ENCODE results near the gene PPFIBP1.
"Not testable (repeated sequence)": the region's sequence is repeated elsewhere in the genome, so short reads cannot be mapped to it uniquely, and the experiment has no call there.

PPFIBP1 gene

DNA sequence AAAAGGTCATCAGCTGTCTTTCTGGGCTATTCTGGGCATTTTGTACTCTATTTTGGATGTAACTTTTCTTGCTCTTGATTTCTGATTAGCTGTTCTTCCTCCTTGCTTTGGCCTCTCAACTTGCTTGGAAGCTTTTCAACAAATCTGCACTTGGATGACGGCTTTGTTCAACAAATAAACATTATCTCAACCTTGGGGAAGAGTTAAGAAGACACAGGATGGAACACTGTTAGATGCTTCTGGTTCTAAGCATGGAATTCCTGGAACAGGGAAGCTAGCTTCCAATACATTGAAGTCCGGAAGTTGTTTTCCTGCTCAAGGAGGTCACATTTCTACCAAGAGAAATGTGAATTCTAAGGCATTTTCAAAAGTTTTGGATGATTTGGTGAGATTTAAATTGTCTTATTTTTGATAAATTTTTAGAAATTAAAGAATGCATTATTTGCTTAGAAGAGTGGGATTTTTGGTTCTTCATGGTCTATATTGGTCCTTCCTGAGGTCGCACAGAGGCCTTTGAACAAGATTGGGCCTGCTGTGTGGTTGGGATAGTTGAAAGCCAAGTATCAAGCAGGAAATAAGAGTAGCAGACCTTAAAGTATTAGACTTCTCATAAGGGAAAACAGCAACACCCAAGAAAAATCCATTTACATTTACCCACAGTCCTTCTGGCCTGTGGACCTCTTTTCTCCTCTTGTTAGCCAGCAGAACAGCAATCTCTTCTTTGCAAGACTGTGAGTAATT, 59.2 kb downstream of the PPFIBP1 start:
- intact Hi-C loops (cut with DNase I; ENCODE audit: low total_unique reads), result no loop called here
- H3K4me1 ChIP-seq, result peaks cover 0 to 19% (median 4%) of the 10 kb centered on the region in 4 donors
- H3K9me3 ChIP-seq, result no peaks in the 10 kb centered on the region
- H3K4me3 ChIP-seq, result no peak overlapping the region
- TF ChIP-seq, protein P1, sequence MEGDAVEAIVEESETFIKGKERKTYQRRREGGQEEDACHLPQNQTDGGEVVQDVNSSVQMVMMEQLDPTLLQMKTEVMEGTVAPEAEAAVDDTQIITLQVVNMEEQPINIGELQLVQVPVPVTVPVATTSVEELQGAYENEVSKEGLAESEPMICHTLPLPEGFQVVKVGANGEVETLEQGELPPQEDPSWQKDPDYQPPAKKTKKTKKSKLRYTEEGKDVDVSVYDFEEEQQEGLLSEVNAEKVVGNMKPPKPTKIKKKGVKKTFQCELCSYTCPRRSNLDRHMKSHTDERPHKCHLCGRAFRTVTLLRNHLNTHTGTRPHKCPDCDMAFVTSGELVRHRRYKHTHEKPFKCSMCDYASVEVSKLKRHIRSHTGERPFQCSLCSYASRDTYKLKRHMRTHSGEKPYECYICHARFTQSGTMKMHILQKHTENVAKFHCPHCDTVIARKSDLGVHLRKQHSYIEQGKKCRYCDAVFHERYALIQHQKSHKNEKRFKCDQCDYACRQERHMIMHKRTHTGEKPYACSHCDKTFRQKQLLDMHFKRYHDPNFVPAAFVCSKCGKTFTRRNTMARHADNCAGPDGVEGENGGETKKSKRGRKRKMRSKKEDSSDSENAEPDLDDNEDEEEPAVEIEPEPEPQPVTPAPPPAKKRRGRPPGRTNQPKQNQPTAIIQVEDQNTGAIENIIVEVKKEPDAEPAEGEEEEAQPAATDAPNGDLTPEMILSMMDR (IDR thresholded peaks at IDR 0.05), result no peak
- no peak for DNase-seq
- H3K27me3 ChIP-seq, result no peaks in the 10 kb centered on the region
- no peak overlapping the region for H3K27ac ChIP-seq
- H3K36me3 ChIP-seq, result peaks cover 5 to 11% (median 6%) of the 10 kb centered on the region in 3 donors

DNA sequence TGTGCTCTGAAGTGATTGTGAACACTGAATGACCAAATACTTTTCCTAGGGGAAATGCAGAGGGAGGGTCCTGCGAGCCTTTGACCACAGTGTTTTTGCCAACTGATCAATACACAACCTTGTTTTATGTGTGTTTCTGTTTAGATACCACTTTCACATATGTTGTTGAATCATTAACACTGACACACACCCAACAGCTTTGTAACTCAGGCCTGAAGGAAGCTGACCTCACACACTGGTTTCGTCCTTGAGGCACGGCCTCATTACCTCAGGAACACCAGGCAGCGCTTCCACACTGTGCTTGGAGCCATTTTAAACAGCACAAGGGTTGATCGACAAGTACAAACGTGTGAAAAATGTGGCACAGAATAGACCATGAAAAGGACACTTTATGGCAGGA, 60.0 kb downstream of the PPFIBP1 start:
- TF ChIP-seq, protein P1 (IDR thresholded peaks at IDR 0.05), result no peak
- Histone ChIP-seq H3K4me3 (no peak overlapping the region), H3K27ac (no peak overlapping the region), H3K4me1 (peaks cover 0 to 19% (median 6%) of the 10 kb centered on the region in 4 donors), H3K36me3 (peaks cover 3 to 5% (median 4%) of the 10 kb centered on the region in 3 donors), H3K27me3 (no peaks in the 10 kb centered on the region), H3K9me3 (no peaks in the 10 kb centered on the region)
- DNase-seq, result no peak
- intact Hi-C loops (cut with DNase I; ENCODE audit: low total_unique reads), result no loop called here

DNA sequence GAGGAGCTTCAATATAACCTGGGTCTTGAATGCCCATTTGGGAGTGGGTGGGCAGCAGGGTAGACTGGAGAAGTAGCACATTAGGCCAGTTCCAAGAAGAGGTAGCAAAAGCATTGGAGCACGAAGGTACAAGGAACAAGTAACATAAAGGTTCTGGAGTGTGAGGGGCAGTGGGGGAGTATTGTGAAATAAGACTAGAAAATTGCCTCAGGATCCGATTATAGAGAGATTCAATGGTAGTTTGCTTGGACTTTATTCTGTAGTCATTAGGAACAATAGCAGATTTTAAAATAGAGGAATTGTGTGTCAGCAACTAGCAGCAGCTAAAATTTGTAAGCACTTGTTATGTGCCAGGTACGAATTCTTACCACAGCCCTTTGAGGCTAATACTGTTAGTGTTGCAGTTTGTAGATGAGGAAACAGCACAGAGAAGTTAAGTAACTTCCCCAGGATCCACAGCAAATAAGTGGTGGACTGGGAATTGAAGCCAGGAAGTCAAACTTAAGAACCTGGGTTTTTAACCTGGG, 61.8 kb downstream of the PPFIBP1 start:
- H3K4me1 ChIP-seq, result peaks cover 0 to 19% (median 6%) of the 10 kb centered on the region in 4 donors
- H3K9me3 ChIP-seq, result no peaks in the 10 kb centered on the region
- H3K27me3 ChIP-seq, result no peaks in the 10 kb centered on the region
- intact Hi-C loops (cut with DNase I; ENCODE audit: low total_unique reads), result no loop called here
- H3K27ac ChIP-seq, result no peak overlapping the region
- H3K36me3 ChIP-seq, result no peaks in the 10 kb centered on the region
- no peak overlapping the region for H3K4me3 ChIP-seq
- TF ChIP-seq, protein P1 (IDR thresholded peaks at IDR 0.05), result no peak
- DNase-seq, result no peak

DNA sequence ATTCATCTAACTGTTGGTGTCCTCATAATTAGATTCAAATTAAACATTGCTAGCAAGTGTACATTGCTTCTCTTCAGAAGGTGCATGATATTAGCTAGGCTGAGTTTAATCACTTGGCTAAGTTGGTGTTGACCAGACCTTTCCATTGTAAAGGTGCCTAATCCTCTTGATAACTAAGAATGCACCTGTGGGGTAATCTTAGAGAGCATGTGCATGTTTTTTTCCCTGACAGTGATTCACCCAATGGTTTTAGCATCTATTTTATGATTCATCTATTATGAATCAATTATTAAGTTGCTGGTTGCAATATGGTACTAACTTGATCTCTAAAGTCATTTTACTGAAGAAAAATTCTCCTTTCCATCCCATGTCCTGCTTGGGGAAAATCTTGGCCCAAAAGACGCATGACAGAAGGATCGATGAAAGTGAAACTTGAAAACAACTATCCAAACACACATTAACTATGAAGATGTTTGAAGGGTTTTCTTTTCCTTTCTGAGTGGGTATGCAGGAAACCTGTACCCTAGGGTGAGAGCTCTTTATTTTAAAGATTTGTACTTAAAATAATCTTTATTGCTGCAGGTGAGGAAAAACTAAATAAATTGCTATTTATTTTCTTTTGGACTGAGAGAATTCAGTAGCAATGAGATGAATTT, 64.2 kb downstream of the PPFIBP1 start:
- intact Hi-C loops (cut with DNase I; ENCODE audit: low total_unique reads); H3K36me3 ChIP-seq; H3K4me3 ChIP-seq; H3K27me3 ChIP-seq; H3K9me3 ChIP-seq; DNase-seq; H3K27ac ChIP-seq: not testable (repeated sequence)
- peaks cover 0 to 12% (median 6%) of the 10 kb centered on the region in 4 donors for H3K4me1 ChIP-seq

DNA sequence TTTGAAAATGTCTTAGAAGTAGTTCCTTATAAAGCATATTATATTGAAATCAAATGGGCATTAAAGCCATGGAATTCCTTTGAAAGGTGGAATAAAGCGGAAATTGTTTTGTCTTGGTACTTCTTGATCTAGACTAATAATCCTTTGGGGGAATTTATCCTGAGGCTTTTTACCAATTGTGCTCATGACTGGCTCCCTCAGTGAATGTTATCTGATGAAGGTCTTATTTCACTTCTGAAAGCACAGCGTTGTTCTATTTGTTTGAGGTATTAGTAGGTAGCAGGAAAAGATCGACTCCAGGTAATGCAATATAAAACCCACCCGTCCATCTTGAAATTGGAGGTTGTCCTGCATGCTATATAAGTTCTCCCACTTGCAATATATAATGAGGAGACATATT, 64.8 kb downstream of the PPFIBP1 start:
- no peaks in the 10 kb centered on the region for H3K36me3 ChIP-seq
- H3K4me3 ChIP-seq, result no peak overlapping the region
- TF ChIP-seq, protein P1 (IDR thresholded peaks at IDR 0.05), result no peak
- no peak for DNase-seq
- intact Hi-C loops (cut with DNase I; ENCODE audit: low total_unique reads), result no loop called here
- H3K27me3 ChIP-seq, result no peaks in the 10 kb centered on the region
- no peak overlapping the region for H3K27ac ChIP-seq
- no peaks in the 10 kb centered on the region for H3K9me3 ChIP-seq
- peaks cover 0 to 11% (median 6%) of the 10 kb centered on the region in 4 donors for H3K4me1 ChIP-seq

DNA sequence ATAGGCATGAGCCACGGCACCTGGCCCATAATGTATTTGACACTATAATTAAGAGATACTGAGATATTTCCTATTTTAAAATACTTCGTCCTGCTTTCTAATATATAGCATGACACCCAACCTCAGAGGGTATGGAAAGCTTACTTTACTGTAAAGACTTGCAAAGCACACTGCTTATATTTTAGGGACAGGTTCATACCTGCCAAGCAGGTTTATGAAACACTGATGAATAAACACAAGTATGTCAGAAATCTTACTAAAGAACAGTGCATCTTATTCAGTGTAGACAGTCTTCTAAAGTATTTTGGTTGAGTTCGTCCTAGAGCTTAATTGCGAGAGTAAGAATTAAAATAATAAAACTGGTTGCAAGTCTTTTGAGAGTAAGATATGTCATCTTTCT, 65.4 kb downstream of the PPFIBP1 start:
- no peaks in the 10 kb centered on the region for H3K9me3 ChIP-seq
- intact Hi-C loops (cut with DNase I; ENCODE audit: low total_unique reads), result no loop called here
- no peak for DNase-seq
- H3K4me3 ChIP-seq, result no peak overlapping the region
- H3K27ac ChIP-seq, result no peak overlapping the region
- no peaks in the 10 kb centered on the region for H3K27me3 ChIP-seq
- no peaks in the 10 kb centered on the region for H3K36me3 ChIP-seq
- TF ChIP-seq, protein P1 (IDR thresholded peaks at IDR 0.05), result no peak
- peaks cover 0 to 11% (median 6%) of the 10 kb centered on the region in 4 donors for H3K4me1 ChIP-seq

DNA sequence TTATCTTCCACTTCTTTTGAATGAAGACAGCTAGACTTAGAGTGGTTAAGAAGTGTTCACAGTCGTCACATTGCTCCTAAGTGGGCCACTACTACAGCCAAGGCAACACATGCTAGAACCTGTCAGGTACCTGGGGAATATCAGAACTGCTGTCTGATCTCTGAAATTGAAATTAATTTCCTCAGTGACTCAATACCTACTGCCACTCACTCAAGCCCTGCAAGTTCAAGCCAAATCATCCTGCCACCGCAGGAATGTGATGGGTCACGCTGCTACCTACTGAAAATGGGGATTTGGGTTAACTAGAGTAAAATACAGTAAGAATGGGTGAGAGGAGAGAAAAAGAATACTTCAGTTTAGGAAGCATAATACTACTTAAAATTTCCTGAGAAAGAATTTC, 67.7 kb downstream of the PPFIBP1 start:
- H3K4me3 ChIP-seq; intact Hi-C loops (cut with DNase I; ENCODE audit: low total_unique reads); H3K9me3 ChIP-seq; H3K27me3 ChIP-seq; DNase-seq; H3K36me3 ChIP-seq: not testable (repeated sequence)
- Histone ChIP-seq H3K27ac (peak overlapping the region in 1 of 2 donors; percentile 52), H3K4me1 (peaks cover 0 to 22% (median 7%) of the 10 kb centered on the region in 4 donors)
